Right forelimb (tissue), 1 donor: ENCODE results near the gene EXOSC1.
"Not testable (repeated sequence)": the region's sequence is repeated elsewhere in the genome, so short reads cannot be mapped to it uniquely, and the experiment has no call there.

Experiments used
- DNase-seq: peaks from one replicate; pipeline ENCODE4 v3.0.0-alpha.2; 2018

Gene EXOSC1, protein sequence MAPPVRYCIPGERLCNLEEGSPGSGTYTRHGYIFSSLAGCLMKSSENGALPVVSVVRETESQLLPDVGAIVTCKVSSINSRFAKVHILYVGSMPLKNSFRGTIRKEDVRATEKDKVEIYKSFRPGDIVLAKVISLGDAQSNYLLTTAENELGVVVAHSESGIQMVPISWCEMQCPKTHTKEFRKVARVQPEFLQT

DNA sequence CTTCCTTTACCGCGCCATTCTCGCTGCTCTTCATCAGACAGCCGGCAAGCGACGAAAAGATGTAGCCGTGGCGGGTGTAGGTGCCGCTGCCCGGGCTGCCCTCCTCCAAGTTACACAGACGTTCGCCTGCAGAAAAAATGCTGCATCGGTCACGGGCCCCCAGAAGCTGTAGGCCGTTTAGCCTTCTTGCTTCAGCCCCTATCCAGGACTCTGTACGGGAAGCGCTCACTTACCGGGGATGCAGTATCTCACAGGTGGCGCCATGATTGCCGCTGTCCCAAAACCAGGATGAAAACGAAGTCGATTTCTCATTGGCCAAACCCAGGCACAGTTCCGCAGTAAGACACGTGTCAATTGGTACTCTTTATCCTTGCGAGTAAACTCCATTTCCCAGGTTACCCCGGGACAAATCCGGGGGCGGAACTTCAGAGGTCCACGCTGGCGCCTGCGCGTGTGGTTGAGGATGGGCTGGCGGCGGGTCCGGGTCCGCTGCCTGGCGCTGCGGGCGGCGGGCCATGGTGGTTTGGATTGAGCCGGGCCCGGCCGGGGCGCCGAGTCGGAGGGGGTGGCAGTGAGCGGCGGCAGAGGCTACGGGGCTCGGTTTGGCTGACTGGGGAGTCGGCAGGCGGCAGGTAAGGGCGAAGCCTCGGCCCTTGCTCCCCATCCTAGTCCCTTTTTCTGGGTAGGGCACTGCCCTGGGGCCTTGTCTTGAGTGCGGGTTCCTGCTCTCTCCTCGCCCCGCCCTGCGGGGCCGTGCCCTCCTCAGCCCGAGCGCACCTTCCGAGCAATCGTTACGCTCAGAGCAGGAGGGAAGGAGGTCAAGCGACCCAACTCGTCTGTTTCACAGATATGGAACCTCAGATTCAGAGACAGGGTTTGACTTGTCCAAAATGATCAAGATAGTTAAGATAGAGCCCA, at the start of gene EXOSC1, which contains the start of gene ZDHHC16:
Gene EXOSC1, minus strand, starts transcription at position 285 of the 918 bp plus-strand sequence. Its CDS starts 21 bp downstream, at position 264.
Gene ZDHHC16, plus strand, starts transcription at position 454 of the 918 bp plus-strand sequence. CDS start 5,501 bp downstream, outside the sequence.
- DNase-seq, result peak; percentile 93

DNA sequence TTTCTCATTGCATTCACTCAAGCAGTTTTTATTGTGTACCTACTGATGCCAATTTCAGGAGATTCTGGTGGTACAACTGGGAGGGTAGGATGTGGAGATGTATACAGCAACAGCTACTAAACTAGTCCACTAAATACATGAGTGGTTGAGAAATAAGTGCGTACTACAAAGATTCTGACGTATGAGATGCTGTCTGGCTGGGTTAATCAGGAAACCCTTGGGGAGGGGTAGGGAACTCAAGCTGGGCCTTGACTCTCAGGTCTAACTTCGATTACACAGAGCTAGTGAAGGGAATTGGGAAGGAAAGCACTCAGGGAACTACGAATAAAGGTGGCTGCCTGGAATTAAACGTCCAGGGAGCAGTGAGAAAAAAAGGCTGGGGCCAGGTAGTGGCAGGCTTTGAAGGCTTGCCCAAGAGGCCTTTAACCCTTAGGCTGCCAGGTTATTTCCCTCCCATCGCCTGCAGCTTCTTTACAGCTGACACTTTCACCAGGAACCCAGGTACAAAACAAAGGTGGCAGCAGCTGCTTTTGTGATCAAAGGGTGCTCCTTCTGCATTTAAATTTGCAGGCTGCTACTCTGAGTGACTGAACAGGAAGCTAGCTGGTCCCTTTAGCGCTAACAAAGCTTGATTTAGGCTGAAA, 49.2 kb upstream of the EXOSC1 start:
- DNase-seq, result no peak

DNA sequence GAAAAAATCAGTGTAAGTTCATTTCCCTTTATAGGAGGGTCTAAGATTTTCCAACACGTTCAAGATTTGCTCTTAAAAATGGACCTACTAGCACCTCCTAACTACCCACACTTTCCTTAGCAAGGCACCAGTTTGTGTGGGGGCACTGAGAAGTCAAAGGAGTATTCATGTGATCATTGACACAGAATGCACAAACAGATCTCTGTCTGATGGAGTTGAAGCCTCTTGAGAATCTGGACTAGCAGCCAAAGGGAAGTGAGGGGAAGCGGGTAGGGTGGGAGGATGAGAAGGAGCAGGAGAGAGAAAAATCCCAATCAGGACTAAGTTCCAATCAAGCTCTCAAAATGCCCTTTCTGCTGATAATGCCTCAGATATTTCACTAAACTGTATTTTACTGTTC, 48.3 kb upstream of the EXOSC1 start:
- DNase-seq, result no peak

DNA sequence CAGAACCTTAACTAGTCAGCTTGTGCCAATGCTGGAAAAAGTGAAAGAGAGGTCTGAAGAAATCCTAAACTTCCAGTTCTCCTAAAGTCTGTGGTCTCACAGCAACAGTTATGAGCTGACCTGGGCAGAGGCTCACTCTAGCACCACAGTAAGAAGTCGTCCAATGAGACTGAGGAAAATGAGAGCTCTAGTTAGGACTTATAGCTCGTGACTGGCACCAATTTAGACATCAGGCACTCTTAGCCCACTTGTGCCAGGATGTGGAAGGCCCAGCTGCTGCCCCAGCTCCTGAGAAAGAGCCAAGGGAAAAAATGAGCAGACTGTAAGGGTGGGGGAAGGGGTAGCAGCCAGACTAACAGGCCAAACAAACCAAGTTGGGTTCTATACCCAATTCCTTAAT, 44.8 kb upstream of the EXOSC1 start:
- DNase-seq, result no peak

DNA sequence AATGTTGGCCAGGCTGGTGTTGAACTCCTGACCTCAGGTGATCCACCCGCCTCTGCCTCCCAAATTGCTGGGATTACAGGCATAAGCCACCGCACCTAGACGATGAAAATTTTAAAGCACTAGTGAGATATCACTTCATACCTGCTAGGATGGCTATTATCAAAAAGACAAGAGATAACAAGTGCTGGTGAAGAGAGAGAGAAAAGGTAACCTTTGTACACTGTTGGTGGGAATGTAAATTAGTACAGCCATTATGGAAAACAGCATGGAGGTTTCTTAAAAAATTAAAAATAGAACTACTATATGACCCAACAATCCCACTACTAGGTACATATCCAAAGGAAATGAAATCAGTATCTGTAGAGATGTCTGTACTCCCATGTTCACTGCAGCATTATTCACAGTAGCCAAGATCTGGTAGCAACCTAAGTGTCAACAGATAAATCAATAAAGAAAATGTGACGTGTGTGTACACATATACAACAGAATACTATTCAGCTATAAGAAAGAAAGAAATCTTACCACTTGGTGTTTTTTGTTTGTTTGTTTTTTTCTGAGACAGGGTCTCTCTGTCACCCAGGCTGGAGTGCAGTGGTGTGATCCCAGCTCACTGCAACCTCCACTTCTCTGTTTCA, 40.0 kb upstream of the EXOSC1 start:
- DNase-seq, result no peak

DNA sequence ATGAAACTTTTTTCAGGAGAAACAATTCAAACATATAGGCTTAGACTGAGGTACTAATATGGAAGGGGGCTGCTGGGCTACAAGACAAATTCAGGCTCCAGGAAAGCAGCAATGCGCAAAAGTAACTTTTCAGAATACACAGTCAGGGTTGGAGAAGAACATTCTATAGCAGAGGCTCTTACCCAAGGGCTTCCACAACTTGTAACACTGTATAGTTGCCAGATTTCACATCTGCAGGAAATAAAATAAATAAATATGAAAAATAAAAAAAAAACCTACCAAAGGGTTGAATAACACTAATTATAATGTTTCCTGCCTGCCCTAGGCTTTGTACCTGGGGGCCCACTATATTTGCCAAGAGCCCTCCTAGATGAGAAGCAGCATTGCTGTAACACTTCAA, 38.1 kb upstream of the EXOSC1 start:
- no peak for DNase-seq

DNA sequence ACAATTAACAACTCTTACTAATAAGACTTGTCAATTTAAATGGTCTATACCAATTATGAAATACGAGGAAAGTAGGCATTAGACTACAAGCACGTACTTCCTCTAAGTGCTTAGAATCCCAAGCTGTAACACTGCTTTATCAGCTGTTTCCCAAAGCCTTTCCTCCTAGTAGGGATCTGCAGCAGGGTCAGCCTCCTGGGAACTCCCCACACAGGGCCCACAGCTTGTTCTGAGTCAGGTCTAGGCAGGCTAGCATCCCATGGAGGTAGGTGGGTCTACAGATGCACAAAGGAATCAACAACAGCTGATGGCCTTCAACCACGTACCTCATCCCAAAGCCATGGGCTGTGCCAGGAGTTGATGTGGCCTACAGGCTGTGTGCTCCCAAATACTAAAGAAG, 37.7 kb upstream of the EXOSC1 start:
- DNase-seq, result no peak

DNA sequence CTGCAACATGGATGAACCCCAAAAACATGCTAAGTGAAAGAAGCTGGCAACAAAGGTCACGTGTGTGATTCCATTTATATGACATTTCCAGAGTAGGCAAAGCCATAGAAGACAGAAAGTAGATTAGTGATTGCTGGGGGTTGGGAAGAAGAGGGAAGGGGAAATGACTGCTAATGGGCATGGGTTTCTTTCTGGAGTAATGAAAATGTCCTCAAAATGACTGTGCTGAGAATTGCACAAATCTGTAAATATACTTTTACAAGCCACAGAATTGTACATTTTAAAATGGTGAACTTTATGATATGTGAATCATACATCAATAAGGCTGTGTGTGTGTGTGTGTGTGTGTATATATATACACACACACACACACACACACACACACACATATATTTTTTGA, 36.6 kb upstream of the EXOSC1 start:
- DNase-seq, result no peak

DNA sequence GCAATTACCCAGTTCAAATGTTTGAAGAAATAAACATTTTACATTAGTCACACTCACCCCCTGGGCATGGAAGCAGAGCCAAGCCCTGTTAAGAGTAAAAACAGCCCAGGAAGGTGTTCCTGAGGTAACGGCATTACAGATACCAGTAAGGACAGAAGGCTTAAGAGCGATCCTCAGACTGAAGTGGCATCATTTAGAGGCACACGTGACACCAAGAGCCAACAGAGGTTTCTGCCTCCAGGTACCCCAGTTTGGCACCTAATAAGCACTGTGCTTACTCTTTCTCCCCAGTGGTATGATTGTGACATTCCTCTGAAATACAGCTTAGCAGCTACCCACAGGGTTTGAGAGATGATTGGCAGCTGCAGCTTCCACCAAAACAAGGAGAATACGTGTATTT, 35.3 kb upstream of the EXOSC1 start:
- DNase-seq, result no peak

DNA sequence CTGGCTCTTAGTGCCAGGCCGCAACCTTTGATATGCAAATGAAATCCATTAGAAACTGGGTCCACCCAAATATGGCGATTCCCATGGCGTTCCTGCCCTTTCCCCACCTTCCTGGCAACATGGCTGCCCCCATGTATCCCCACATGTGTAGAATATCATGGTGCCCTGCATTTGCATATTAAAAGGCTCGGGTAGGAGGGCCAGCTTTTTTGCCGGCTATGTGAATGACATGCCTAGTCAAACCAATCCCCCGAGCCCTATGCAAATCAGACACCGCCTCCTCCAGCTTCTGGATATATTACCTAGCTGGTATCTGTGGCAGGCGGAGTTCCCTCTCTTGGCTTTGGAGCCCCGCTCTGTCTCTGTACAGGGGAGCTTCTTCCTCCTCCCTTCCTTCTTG, 34.1 kb upstream of the EXOSC1 start:
- no peak for DNase-seq

DNA sequence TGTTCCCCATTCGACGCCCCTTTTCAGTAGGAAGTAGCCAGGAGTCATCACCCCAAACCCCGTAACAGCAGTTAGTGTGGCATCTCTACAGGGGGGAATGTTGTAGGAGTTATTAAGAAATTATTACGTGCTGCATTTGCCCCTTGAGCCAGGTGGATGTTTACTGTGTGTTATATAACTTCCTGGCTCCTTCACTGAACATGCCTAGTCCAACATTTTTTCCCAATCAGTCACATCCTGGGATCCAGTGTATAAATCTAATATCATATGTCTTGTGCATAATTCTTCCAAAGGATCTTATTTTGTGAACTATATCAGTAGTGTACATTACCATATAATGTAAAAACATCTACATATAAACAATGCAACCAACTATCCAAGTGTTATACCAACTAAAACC, 33.6 kb upstream of the EXOSC1 start:
- not testable (repeated sequence) for DNase-seq

DNA sequence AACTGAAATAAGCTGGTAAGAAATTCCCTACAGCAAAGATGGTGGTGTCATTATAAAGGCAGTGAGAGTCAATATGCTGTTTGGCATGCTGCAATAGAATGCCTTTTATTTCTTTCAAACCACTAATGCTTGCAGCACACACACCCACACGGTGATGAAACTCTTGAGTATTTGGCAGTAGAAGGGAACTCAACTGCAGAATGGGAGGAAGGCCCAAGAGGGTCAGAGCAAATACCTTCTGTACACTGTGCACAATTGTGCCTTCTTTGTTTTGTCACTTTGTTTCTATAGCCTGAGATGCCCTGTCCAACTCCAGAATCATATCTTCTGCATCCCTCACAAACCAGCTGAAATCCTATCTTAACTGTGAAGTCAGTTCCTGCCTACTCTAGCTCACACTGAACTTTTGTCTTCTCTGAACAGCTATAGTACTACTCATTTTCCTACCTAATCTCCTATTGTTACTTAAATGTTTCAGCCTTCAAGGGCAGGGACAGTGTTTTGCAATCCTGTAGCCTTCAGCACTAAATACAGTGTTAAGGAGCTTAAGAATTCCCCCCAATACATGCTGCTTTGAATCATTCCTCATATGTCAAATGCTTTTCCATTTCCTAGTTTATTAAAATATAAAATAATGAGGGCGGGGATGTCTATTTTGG, 30.3 kb upstream of the EXOSC1 start:
- DNase-seq, result no peak

DNA sequence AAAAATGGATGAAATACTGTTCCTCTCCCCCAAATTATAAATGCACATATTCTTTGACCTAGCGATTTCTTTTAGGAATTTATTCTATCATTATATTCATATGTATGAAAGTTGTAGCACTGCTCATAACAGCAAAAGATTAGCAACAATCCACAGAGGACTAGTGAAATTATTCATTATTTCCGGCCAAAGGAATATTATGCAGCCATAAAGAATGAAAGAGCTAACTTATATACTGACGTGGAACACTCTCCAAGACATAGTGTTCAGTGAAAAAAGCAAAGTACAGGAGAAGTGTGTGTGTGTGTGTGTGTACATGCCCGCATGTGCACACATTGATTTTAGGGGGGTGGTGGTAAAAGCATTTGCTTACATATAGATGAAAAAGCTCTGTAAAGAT, 29.1 kb upstream of the EXOSC1 start:
- no peak for DNase-seq

DNA sequence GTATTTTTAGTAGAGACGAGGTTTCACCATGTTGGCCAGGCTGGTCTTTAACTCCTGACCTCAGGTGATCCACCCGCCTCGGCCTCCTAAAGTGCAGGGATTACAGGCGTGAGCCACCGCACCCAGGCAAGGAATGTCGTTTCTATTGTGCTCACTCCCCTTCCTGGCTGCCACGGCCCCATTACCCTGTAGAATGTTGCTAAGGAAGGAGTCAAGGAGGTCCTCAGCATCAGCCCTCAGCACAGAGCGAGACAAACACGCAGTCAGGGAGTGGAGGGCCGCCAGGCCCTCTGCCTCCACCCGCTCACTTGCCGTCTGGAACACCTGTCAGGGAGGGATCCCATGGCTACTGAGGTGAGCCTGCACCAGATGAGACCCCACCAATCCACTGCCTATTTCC, 23.0 kb upstream of the EXOSC1 start:
- DNase-seq, result not testable (repeated sequence)

DNA sequence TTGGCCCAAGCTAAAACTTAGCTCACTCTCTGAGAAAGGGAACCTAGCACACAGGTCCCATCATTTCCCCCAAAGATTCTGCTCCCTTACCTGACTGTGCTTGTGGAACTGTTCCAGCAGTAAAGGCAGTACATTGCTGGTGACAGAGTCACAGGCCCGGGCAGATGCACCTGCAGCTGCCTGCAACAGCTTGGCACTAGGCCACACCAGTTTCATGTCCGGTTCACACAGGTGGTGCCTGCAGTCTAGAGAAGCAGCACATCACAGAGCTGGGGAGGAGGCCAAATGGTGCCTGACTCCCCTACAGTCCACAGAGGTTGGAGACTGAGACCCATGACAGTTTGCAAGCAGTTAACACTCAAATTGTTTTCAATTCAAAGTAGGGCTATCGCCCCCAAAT, 22.4 kb upstream of the EXOSC1 start:
- no peak for DNase-seq

DNA sequence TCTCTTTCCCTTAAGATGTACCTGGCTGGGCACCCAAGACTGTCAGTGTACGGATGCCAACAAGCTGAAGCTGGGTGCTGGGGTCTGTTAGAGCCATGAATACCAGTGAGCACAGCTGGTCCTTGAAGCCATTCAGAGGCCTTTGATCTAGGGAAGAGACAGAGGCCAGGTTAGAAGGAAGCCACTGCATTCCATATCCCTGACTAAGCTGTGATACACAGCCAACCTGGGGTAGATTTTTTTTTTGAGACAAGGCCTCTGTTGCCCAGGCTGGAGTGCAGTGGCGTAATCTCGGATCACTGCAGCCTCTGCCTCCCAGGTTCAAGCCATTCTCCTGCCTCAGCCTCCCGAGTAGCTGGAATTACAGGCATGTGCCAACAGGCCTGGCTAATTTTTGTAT, 20.9 kb upstream of the EXOSC1 start:
- no peak for DNase-seq

DNA sequence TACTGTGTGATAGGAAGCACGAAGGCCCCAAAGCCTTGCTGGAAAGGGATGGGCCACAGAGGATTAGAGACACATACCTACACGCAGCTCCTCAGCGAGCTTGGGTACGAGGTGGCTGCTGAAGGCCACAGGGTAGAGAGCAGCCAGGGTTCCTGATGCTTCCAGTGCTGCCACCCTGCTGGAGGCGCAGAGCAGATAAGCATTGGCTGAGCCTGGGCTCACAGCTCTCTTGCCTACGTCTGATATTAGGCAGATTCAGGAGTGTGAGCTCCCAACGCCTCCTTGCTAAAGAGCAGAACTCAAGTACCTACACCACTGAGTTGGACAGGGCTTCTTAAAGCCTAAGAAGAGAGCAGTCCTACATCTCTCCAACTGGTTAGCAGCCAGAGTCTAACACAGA, 20.2 kb upstream of the EXOSC1 start:
- no peak for DNase-seq

DNA sequence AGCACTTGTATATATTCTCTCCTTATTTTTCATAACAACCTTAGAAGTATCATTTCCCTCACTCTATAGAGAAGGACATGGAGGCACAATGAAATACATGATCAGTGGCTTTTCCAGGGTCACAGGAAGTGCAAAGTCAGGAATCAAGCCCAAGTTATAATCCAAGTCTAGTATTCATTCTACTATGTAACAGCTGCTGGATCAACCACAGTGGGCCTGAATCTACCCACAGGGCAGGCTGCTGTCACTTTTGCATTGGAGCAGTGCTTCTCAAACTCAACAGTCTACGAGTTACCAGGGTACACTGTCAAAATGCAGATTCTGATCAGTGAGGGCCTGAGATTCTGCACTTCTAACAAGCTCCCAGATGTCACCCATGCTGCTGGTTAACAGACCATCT, 18.4 kb upstream of the EXOSC1 start:
- no peak for DNase-seq

DNA sequence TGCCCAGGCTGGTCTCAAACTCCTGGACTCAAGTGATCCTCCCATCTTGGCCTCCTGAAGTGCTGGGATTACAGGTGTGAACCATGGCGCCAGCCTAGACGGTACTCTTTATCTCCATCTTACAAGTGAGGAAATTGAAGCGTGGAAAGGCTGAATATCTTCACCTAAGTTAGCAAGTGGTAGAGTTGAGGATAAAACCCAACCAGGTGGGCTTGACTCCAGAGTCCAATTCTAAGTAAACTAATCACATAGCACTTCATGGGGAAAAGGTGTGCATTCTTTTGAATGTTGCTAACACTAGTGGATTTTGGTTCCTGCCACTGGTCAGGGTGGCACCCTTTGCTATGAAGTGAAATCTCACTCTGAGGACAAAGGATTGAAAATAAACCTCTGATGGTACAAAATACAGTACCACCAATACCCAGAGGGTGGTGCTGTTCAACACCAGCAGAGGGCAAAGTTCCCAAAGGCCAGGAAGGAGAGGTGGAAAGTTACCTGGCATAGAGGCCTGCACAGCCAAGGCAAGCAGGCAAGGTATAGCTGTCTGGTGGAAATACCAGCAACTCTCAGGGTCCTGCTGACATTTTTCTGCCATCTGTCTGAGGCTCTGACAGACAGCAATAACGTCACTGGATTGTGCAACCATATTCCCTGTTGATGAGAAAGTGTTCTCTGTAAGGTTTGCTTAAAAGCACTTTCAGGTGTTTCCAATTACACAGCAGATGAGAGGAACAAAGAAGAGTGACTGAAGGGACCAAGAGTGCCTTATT, 17.7 kb upstream of the EXOSC1 start:
- DNase-seq, result no peak

DNA sequence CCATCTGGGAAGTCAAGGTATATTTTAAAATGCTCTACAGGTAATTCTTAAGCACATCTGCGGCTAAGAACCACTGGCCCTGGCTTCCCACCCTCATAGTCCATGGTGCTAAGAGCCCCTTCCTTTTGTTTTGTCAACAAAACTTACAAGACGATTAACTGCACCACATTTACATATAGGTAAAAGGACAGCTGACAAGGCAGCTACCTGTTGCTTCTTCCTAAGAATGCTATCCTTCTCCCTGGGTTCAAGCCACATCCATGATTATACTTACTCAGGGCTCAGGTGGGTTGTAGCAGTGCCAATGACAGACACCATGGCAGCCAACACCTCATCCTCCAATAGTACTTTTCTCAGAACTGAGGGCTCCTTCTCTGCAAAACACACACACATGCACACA, 16.5 kb upstream of the EXOSC1 start:
- DNase-seq, result no peak

DNA sequence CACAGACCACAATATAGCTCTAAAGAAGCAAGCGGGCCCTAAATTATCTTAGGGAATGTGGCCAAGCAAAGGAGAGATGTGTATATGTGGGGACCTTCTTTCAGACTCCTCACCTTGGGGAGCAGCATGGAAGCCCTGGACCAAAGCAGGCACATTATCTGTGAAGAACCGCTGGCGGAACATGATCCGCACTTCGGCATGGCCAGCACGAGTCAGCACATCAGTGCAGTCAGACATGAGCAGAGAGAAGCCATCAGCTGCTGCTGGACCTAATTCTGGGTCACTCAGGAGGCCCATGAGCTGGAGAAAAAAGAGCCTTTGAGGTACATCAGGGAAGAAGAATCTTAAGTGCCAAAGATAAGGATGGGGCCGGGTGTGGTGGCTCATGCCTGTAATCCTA, 14.1 kb upstream of the EXOSC1 start:
- DNase-seq, result no peak

DNA sequence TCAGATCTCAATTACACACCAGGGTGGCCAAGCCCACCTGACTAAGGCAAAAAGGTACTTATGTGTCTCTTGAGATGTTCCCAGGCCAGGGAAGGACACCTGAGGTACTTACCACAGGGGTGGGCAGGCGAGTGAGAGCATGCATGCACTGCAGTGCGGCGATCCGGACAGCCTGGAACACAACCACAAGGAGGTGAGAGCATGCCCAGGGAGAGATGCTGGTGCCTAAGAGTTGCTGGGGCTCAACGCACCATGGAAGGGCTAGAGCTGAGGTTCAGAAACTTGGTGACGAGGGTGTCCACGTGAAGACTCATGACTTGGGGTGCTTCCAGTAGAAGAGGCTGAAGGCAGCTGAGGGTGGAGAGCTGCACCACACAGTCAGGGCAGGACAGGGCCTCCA, 13.3 kb upstream of the EXOSC1 start:
- DNase-seq, result no peak
